ENCODE data around the gene SLC19A1.

The SLC19A1 gene

GRCh38 chr21:45539796-45540600 is 2.2 kb downstream of the SLC19A1 start:
- Mint-ChIP-seq H3K27ac (no peak overlapping the region), H3K27me3 (no peaks in the 10 kb centered on the region), H3K4me1 (peaks cover 23 to 45% of the 10 kb centered on the region in 2 donors), H3K9me3 (no peaks in the 10 kb centered on the region), H3K36me3 (peaks cover 8 to 16% of the 10 kb centered on the region in 2 donors), H3K4me3 (peak overlapping the region; percentile 82 to 83)
- DNase-seq, result no peak
- ATAC-seq (replicated peaks), result no peak

GRCh38 chr21:45539046-45539795 is 3.0 kb downstream of the SLC19A1 start:
- Mint-ChIP-seq H3K27me3 (no peaks in the 10 kb centered on the region), H3K27ac (peak overlapping the region; percentile 14), H3K36me3 (peaks cover 8 to 21% of the 10 kb centered on the region in 2 donors), H3K4me1 (peaks cover 26 to 45% of the 10 kb centered on the region in 2 donors), H3K9me3 (no peaks in the 10 kb centered on the region), H3K4me3 (no peak overlapping the region)
- no peak for DNase-seq
- ATAC-seq (replicated peaks), result no peak

- Mint-ChIP-seq H3K27me3 (no peaks in the 10 kb centered on the region), H3K4me3 (no peak overlapping the region), H3K9me3 (no peaks in the 10 kb centered on the region), H3K27ac (no peak overlapping the region), H3K36me3 (peaks cover 12 to 24% of the 10 kb centered on the region in 2 donors), H3K4me1 (peaks cover 27 to 44% of the 10 kb centered on the region in 2 donors)
- no peak for DNase-seq
- ATAC-seq (replicated peaks), result no peak
Measured at GRCh38 chr21:45538381-45539045, 3.7 kb downstream of the SLC19A1 start.

- Mint-ChIP-seq H3K9me3 (no peaks in the 10 kb centered on the region), H3K4me3 (no peak overlapping the region), H3K27ac (peak overlapping the region; percentile 34), H3K27me3 (no peaks in the 10 kb centered on the region), H3K36me3 (peaks cover 12 to 25% of the 10 kb centered on the region in 2 donors), H3K4me1 (peaks cover 25 to 44% of the 10 kb centered on the region in 2 donors)
- no peak for DNase-seq
- ATAC-seq (replicated peaks), result no peak
Measured at GRCh38 chr21:45537746-45538291, 4.4 kb downstream of the SLC19A1 start.

- H3K4me1 Mint-ChIP-seq, result peaks cover 27 to 48% of the 10 kb centered on the region in 2 donors
Measured at GRCh38 chr21:45537111-45537745, 5.0 kb downstream of the SLC19A1 start.

GRCh38 chr21:45536301-45537081 is 5.7 kb downstream of the SLC19A1 start:
- ATAC-seq (replicated peaks) (no peak), DNase-seq (no peak)
- H3K4me1 Mint-ChIP-seq, result peaks cover 27 to 47% of the 10 kb centered on the region in 2 donors
- peaks cover 19 to 36% of the 10 kb centered on the region in 2 donors for H3K36me3 Mint-ChIP-seq
- H3K4me3 Mint-ChIP-seq, result no peak overlapping the region
- no peak overlapping the region for H3K27ac Mint-ChIP-seq
- H3K9me3 Mint-ChIP-seq, result peaks cover 0 to 1% of the 10 kb centered on the region in 2 donors
- no peaks in the 10 kb centered on the region for H3K27me3 Mint-ChIP-seq

More at GRCh38 chr21:45537111-45537745, 5.0 kb downstream of the SLC19A1 start:
- peaks cover 17 to 31% of the 10 kb centered on the region in 2 donors for H3K36me3 Mint-ChIP-seq
- peaks cover 0 to 1% of the 10 kb centered on the region in 2 donors for H3K9me3 Mint-ChIP-seq
- DNase-seq, result no peak
- no peak overlapping the region for H3K27ac Mint-ChIP-seq
- no peak overlapping the region for H3K4me3 Mint-ChIP-seq
- no peaks in the 10 kb centered on the region for H3K27me3 Mint-ChIP-seq
- no peak for ATAC-seq (replicated peaks)

GRCh38 chr21:45535341-45536081 is 6.7 kb downstream of the SLC19A1 start:
- no peaks in the 10 kb centered on the region for H3K27me3 Mint-ChIP-seq
- H3K27ac Mint-ChIP-seq, result peak overlapping the region; percentile 43
- H3K4me3 Mint-ChIP-seq, result no peak overlapping the region
- ATAC-seq (replicated peaks) (no peak), DNase-seq (no peak)
- peaks cover 24 to 38% of the 10 kb centered on the region in 2 donors for H3K4me1 Mint-ChIP-seq
- H3K36me3 Mint-ChIP-seq, result peaks cover 22 to 38% of the 10 kb centered on the region in 2 donors
- H3K9me3 Mint-ChIP-seq, result peaks cover 0 to 1% of the 10 kb centered on the region in 2 donors

- ATAC-seq (replicated peaks), result no peak
- H3K27me3 Mint-ChIP-seq, result no peaks in the 10 kb centered on the region
- H3K4me1 Mint-ChIP-seq, result peaks cover 19 to 30% of the 10 kb centered on the region in 2 donors
- H3K9me3 Mint-ChIP-seq, result peaks cover 0 to 1% of the 10 kb centered on the region in 2 donors
- peaks cover 22 to 38% of the 10 kb centered on the region in 2 donors for H3K36me3 Mint-ChIP-seq
- H3K27ac Mint-ChIP-seq, result peak overlapping the region; percentile 43
- no peak overlapping the region for H3K4me3 Mint-ChIP-seq
- no peak for DNase-seq
Measured at GRCh38 chr21:45534636-45535331, 7.5 kb downstream of the SLC19A1 start.

GRCh38 chr21:45533846-45534635 is 8.2 kb downstream of the SLC19A1 start:
- no peak overlapping the region for H3K27ac Mint-ChIP-seq
- no peaks in the 10 kb centered on the region for H3K27me3 Mint-ChIP-seq

GRCh38 chr21:45533361-45533845 is 8.8 kb downstream of the SLC19A1 start:
- H3K27me3 Mint-ChIP-seq, result no peaks in the 10 kb centered on the region
- H3K4me3 Mint-ChIP-seq, result no peak overlapping the region
- H3K27ac Mint-ChIP-seq, result no peak overlapping the region
- peaks cover 16 to 28% of the 10 kb centered on the region in 2 donors for H3K4me1 Mint-ChIP-seq
- peaks cover 24 to 38% of the 10 kb centered on the region in 2 donors for H3K36me3 Mint-ChIP-seq
- DNase-seq (no peak), ATAC-seq (replicated peaks) (no peak)
- H3K9me3 Mint-ChIP-seq, result peaks cover 0 to 1% of the 10 kb centered on the region in 2 donors

More at GRCh38 chr21:45533846-45534635, 8.2 kb downstream of the SLC19A1 start:
- Mint-ChIP-seq H3K4me3 (no peak overlapping the region), H3K9me3 (peaks cover 0 to 1% of the 10 kb centered on the region in 2 donors), H3K4me1 (peaks cover 16 to 28% of the 10 kb centered on the region in 2 donors), H3K36me3 (peaks cover 22 to 38% of the 10 kb centered on the region in 2 donors)
- no peak for ATAC-seq (replicated peaks)
- no peak for DNase-seq

- H3K4me3 Mint-ChIP-seq, result no peak overlapping the region
- H3K9me3 Mint-ChIP-seq, result peaks cover 0 to 1% of the 10 kb centered on the region in 2 donors
- ATAC-seq (replicated peaks), result no peak
- no peak for DNase-seq
- peak overlapping the region; percentile 48 for H3K27ac Mint-ChIP-seq
- peaks cover 27 to 39% of the 10 kb centered on the region in 2 donors for H3K36me3 Mint-ChIP-seq
- no peaks in the 10 kb centered on the region for H3K27me3 Mint-ChIP-seq
- peaks cover 16 to 28% of the 10 kb centered on the region in 2 donors for H3K4me1 Mint-ChIP-seq
Measured at GRCh38 chr21:45532826-45533360, 9.3 kb downstream of the SLC19A1 start.
